Aorta (tissue), 5 donors: ENCODE results near the gene FLNB. TPM values are rescaled to one million over a fixed set of nuclear protein-coding genes. Genes with fewer than 3 reads are reported as not detected.

ENCODE experiments used
- ATAC-seq: fragments of 200-7000 bp; cut with Tn5 transposase; one replicate; pipeline ENCODE4 v1.9.1; 2022; ENCODE audit warnings: moderate library complexity; ENCODE audit not compliant: low FRiP score
- DNase-seq, 2 donors: peaks; one replicate each; pipeline ENCODE4 v3.0.0-alpha.2; 2020
- H3K27ac ChIP-seq, 2 donors: one replicate each; pipeline ENCODE4 v1.5.1; 2013; ENCODE audit warnings: low read length in 2 of 2, mild to moderate bottlenecking in 2 of 2, moderate library complexity in 2 of 2, control low read depth in 1 of 2, inconsistent platforms in 1 of 2, low read depth in 1 of 2
- H3K27me3 ChIP-seq, 2 donors: one replicate each; pipeline ENCODE4 v1.6.1; 2013; ENCODE audit warnings: control low read depth in 1 of 2, low read length in 1 of 2, mild to moderate bottlenecking in 1 of 2, moderate library complexity in 1 of 2; ENCODE audit not compliant: insufficient read depth in 2 of 2, control insufficient read depth in 1 of 2
- H3K36me3 ChIP-seq, 2 donors: one replicate each; pipeline ENCODE4 v1.6.1; 2013; ENCODE audit warnings: control low read depth in 1 of 2, low read length in 1 of 2, mild to moderate bottlenecking in 1 of 2; ENCODE audit not compliant: insufficient read depth in 2 of 2, control insufficient read depth in 1 of 2
- H3K4me1 ChIP-seq, 2 donors: one replicate each; pipeline ENCODE4 v1.6.1; 2013; ENCODE audit warnings: low read length in 2 of 2, control low read depth in 1 of 2, mild to moderate bottlenecking in 1 of 2, moderate library complexity in 1 of 2; ENCODE audit not compliant: insufficient read depth in 2 of 2, control insufficient read depth in 1 of 2
- H3K4me3 ChIP-seq, 2 donors: one replicate each; pipeline ENCODE4 v1.5.1; 2013; ENCODE audit warnings: low read length in 2 of 2, control low read depth in 1 of 2, mild to moderate bottlenecking in 1 of 2
- H3K9me3 ChIP-seq: one replicate; pipeline ENCODE4 v1.6.1; 2013; ENCODE audit warnings: mild to moderate bottlenecking, low read length; ENCODE audit not compliant: control insufficient read depth
- WGBS, 2 donors: extraction: QIAGEN DNeasy Blood & Tissue Kit; methylation state at CpG; one replicate each; pipeline ENCODE4 v1.1.7; 2013; 5-methylcytosine and 5-hydroxymethylcytosine counted together
- intact Hi-C, 2 donors: fragments of 100-400 bp; cut with DNase I; formaldehyde crosslinking; loops; one replicate each; pipeline versions ENCODE4 v1.14.2 to v1.15.0; 2022
- polyA plus RNA-seq, 2 donors: library from polyadenylated mRNA; stranded (reverse); fragments of 200-250 nt; gene quantifications; one replicate each; pipeline ENCODE4 v1.2.3, GENCODE V29; 2013
- total RNA-seq, 2 donors: library from RNA; stranded (reverse); fragmentation: NEBNext Ultra II Directional; extraction: Animal tissue kit (Norgen Biotek cat#: 25700); gene quantifications; one replicate each; pipeline ENCODE4 v1.2.1, GENCODE V29; 2021
- donor health status: healthy with polysubstance abuse.
- donor health status: Bipolar disorder and iron deficiency.
- donor health status: DM: no; HTN: no; CAD: no.
- donor health status: DM: no; HTN: no; CAD: no.
- donor health status: DM: yes; HTN: yes; CAD: no.

The FLNB gene
- total and polyA plus RNA-seq, 4 donors = 33.3 to 254 (median 125) TPM

- Histone ChIP-seq H3K27ac (peak overlapping the region in 1 of 2 donors; percentile 61), H3K4me1 (no peaks in the 10 kb centered on the region), H3K4me3 (no peak overlapping the region), H3K27me3 (no peaks in the 10 kb centered on the region), H3K9me3 (no peaks in the 10 kb centered on the region), H3K36me3 (no peaks in the 10 kb centered on the region)
- 84 to 85% methylated on average over 8 of the region's 8 CpGs for WGBS, 2 donors
- DNase-seq = no peak
- ATAC-seq = no peak
- intact Hi-C loops = no loop called here
Measured at GRCh38 chr3:58058361-58059263, 50.4 kb downstream of the FLNB start.

GRCh38 chr3:58059349-58060321 is 51.4 kb downstream of the FLNB start:
- intact Hi-C loops = no loop called here
- Histone ChIP-seq H3K4me1 (peaks cover 0 to 2% of the 10 kb centered on the region in 2 donors), H3K27me3 (no peaks in the 10 kb centered on the region), H3K36me3 (no peaks in the 10 kb centered on the region), H3K9me3 (no peaks in the 10 kb centered on the region), H3K27ac (peak overlapping the region; percentile 61 to 64), H3K4me3 (no peak overlapping the region)
- DNase-seq (no peak), ATAC-seq (peak; percentile 61)
- 17 to 25% methylated on average over 15 of the region's 15 CpGs for WGBS, 2 donors

DNA sequence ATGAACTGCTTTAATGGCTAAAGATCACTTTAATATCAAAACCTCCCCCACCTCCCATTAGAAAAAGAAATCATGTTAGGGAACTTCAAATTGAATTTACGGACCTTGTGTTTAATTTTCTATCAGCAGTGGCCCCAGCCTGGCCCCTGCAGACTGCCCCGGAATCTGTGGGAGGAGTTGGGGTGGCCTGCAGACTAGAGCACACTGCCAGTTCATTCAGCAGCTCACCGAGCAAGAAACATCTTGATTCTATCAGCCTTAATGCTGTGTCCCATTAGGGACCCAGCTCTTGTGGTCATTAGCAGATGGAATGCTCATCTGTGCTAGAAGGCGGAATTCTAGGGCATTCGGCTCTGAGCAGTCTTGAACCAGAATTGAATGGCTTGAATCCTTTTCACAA is 54.2 kb downstream of the FLNB start:
- WGBS, 2 donors = 49 to 62% methylated on average over 5 of the region's 5 CpGs
- no peak overlapping the region for H3K4me3 ChIP-seq

GRCh38 chr3:58063022-58063815 is 55.0 kb downstream of the FLNB start:
- Histone ChIP-seq H3K27ac (peak overlapping the region; percentile 46 to 72), H3K36me3 (no peaks in the 10 kb centered on the region), H3K4me3 (no peak overlapping the region), H3K27me3 (no peaks in the 10 kb centered on the region), H3K9me3 (no peaks in the 10 kb centered on the region), H3K4me1 (peaks cover 4 to 6% of the 10 kb centered on the region in 2 donors)
- ATAC-seq (peak; percentile 26), DNase-seq (no peak)
- intact Hi-C loops = no loop called here
- 77 to 78% methylated on average over 12 of the region's 12 CpGs for WGBS, 2 donors

More for the DNA sequence above, 54.2 kb downstream of the FLNB start:
- Histone ChIP-seq H3K4me1 (peaks cover 0 to 6% of the 10 kb centered on the region in 2 donors), H3K27ac (no peak overlapping the region), H3K36me3 (no peaks in the 10 kb centered on the region), H3K9me3 (no peaks in the 10 kb centered on the region), H3K27me3 (no peaks in the 10 kb centered on the region)
- intact Hi-C loops = no loop called here
- no peak for DNase-seq
- ATAC-seq = no peak

- intact Hi-C loops = loop anchor here in 1 of 2 donors (5.0 kb wide), 1 partner anchor 53 kb away; no protein-coding TSS in a partner anchor
- no peaks in the 10 kb centered on the region for H3K27me3 ChIP-seq
- H3K36me3 ChIP-seq = no peaks in the 10 kb centered on the region
- DNase-seq = no peak
- peak overlapping the region; percentile 52 to 90 for H3K27ac ChIP-seq
- no peaks in the 10 kb centered on the region for H3K9me3 ChIP-seq
- H3K4me3 ChIP-seq = no peak overlapping the region
- 94% methylated on average over 10 of the region's 10 CpGs for WGBS, 2 donors
- no peak for ATAC-seq
- peaks cover 4 to 10% of the 10 kb centered on the region in 2 donors for H3K4me1 ChIP-seq
Measured at GRCh38 chr3:58064923-58065638, 56.9 kb downstream of the FLNB start.

GRCh38 chr3:58065700-58066167 is 57.5 kb downstream of the FLNB start:
- H3K36me3 ChIP-seq = no peaks in the 10 kb centered on the region
- WGBS, 2 donors = 16 to 24% methylated on average over 6 of the region's 6 CpGs
- DNase-seq (no peak), ATAC-seq (no peak)
- H3K9me3 ChIP-seq = no peaks in the 10 kb centered on the region
- H3K4me1 ChIP-seq = peaks cover 4 to 10% of the 10 kb centered on the region in 2 donors
- H3K27ac ChIP-seq = peak overlapping the region; percentile 52 to 90
- no peak overlapping the region for H3K4me3 ChIP-seq
- H3K27me3 ChIP-seq = no peaks in the 10 kb centered on the region
- intact Hi-C loops = loop anchor here in 1 of 2 donors (5.0 kb wide), 1 partner anchor 53 kb away; no protein-coding TSS in a partner anchor

GRCh38 chr3:58066842-58067241 is 58.6 kb downstream of the FLNB start:
- Histone ChIP-seq H3K27ac (peak overlapping the region; percentile 28 to 73), H3K27me3 (no peaks in the 10 kb centered on the region), H3K4me1 (peaks cover 4 to 10% of the 10 kb centered on the region in 2 donors), H3K9me3 (no peaks in the 10 kb centered on the region), H3K36me3 (no peaks in the 10 kb centered on the region), H3K4me3 (no peak overlapping the region)
- no peak for DNase-seq
- 5 to 6% methylated on average over 3 of the region's 3 CpGs for WGBS, 2 donors
- intact Hi-C loops = loop anchor here in 1 of 2 donors (5.0 kb wide), 1 partner anchor 55 kb away; no protein-coding TSS in a partner anchor
- ATAC-seq = no peak
